ENCODE data around the gene KIAA1191.
A peak's percentile ranks its signal among the peaks of the same experiment; 100 is the strongest.
"Not testable (repeated sequence)": the region's sequence is repeated elsewhere in the genome, so short reads cannot be mapped to it uniquely, and the experiment has no call there.

The KIAA1191 gene, protein sequence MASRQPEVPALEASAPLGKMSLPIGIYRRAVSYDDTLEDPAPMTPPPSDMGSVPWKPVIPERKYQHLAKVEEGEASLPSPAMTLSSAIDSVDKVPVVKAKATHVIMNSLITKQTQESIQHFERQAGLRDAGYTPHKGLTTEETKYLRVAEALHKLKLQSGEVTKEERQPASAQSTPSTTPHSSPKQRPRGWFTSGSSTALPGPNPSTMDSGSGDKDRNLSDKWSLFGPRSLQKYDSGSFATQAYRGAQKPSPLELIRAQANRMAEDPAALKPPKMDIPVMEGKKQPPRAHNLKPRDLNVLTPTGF

DNA sequence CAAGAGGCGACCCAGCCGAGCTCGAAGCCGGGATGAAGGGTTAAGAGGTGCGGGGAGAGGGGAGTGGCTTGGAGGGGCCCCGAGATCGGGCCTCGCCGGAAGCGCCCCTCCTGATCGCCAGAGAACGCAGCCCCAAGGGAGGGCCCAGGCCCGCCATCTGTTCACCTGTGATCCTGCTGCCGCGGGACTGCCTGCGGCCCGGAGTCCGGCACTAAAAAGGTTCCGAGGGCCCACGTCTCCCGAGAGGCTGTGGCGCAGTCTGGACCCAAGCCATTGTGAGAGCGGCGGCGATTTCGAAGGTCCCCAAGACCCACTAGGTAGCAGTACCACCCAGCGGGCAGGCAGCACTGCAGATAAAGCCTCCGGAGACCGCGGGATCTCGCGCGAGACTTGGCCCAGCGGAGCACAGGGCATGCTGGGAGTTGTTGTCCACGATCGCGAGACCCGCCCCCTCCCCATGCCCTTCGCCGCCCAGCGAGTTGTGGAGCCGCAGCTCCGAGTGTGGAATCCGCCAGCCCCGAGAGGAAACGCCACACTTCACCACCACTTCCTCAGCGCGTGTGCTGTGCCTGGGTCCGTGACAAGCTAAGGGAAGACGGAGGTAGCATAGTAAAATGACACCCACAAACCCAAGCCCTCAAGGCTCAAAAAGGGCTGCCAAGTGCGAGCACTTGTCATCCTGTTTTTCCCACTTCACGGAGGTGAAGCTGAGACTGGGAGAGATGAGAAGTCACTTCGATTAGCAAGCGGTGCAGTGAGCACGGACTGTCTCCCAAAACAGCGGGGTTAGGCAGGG, at the start of gene KIAA1191:
KIAA1191 (minus strand) TSS at position 328 of the 796 bp plus-strand sequence. CDS start 2,256 bp downstream, outside the sequence.
- peak; percentile 94 for DNase-seq (ENCODE audit: low spot score)

DNA sequence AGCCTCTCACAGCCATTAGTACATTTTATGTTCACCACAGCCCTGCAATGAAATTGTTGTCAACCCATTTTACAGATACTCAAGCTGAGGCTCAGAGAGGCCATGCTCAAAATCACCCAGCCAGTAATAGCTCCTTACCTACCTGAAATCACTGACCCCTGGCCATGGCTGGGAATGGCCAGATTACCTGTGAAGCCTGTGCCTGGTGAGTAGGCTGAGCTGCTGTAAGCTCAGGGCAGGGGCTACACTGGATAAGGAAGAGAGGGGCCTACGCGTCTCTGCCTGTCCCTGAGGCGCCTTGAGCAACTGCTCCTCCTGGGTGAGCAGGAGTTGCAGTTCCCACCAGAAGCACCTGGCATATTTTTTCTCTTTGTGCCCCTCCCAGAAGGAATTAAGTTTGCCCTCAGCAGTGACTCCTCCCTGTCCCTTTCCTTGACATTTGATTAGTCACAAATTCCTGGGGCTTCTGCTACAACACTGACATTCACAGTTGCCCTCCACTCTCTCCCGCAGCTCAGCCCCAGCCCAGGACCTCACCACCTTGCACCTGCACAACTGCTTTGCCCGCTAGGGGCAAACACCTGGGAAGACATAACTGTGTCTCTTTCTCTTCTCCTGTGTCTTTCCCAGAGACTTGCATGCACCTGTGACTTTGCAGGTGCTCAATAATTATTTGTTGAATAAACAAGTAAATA, 49.1 kb upstream of the KIAA1191 start:
- no peak for DNase-seq (ENCODE audit: low spot score)

DNA sequence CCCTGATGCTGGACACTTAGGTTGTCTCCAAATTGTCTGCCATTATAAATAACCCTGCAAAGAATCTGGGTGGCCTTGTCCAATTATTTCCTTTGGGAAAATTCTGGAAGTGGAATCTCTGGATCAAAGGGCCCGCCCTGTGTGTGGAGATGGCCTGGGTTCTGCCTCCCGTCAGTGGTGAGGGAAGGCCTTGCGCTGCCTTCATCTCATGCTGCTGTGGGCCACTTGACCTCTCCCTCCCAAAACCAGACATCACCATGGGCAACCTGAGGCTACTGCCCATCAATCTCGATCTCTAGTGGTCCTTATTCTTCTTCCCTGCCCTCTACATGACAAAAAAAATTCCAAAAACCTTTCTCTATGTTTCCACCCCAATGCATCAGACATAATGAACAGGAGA, 48.2 kb upstream of the KIAA1191 start:
- no peak for DNase-seq (ENCODE audit: low spot score)

DNA sequence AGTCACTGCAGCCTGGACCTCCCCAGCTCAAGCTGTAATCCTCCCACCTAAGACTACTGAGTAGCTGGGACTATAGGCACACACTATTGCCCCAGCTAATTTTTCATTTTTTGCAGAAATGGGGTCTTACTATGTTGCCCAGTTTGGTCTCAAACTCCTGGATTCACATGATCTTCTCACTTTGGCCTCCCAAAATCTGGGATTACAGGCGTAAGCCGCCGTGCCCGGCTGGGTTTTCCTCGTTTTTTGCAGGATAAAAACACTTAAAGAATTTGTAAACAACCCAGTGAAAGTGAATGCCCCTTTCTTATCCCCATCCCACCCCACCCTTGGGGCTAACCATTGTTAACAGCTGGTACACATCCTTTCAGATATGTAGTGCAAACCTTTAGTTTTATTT, 47.0 kb upstream of the KIAA1191 start:
- no peak for DNase-seq (ENCODE audit: low spot score)

DNA sequence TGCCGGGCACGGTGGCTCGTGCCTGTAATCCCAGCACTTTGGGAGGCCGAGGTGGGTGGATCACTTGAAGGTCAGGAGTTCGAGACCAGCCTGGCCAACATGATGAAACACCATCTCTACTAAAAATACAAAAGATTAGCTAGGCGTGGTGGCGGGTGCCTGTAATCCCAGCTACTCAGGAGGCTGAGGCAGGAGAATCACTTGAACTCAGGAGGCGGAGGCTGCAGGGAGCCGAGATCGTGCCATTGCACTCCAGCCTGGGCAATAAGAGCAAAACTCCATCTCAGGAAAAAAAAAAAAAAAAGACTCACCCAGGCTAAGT, 46.6 kb upstream of the KIAA1191 start:
- DNase-seq (ENCODE audit: low spot score), result not testable (repeated sequence)

DNA sequence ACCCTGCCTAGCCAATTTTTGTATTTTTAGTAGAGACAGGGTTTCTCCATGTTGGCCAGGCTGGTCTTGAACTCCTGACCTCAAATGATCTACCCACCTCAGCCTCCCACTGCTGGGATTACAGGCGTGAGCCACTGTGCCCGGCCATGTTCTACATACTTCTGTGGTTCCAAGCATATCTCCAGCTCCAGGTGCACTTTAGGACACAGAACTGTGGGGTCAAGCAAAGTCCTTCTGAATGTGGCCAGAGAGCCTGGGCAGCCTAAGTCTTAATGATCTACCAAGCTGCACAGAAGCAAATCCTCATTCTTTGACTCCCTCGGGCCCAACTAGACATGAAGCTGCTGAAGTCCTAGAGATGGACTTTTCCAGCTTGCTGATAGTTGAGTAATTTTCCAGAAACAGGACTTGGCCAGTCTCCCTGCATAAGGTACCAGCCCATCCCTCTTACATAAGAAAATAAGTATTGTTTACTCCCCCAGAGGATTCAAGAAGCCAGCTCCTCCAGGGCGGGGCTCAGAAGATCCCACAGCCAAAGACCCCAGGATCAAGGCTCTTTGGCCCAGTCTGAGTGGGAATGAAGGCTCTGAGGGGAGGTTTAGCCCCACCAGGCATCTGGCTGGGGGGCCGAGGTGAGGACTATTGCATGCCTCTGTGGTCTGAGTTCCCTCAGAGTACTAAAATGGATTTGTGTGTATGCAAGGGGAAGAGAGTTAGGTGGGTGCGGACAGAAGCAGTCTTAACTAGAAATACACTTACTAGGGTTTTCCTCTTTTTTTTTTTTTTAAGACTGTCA, 46.1 kb upstream of the KIAA1191 start:
- DNase-seq (ENCODE audit: low spot score), result no peak

DNA sequence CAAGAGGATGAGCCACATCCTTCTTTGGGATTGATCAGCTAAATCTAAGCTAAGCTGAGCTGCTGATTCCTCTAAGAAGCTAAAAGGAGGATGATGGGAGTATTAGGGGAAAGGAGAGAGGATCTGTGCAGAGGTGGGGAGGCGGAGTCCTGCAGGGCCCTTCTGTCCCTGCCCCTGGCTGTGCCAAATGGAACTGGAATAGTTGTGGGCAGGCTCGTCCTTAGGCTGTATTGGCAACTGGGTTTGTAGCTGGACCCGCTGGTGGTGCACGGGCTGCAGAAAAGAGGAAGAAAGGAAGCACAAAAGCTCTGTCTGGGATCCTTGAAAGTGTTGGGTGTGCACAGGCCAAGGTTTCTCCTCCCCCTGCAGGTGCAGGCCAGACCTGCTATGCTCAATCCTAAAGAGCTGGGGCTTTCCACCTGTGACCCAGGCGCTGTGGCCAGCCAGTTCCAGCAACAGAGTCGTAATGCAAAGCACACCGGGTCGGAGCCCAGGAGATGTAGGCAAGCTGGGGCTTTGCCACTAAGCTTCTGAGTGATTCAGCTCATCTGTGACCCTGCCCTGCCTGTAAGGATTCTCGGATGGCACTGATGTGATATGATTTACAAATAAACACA, 45.0 kb upstream of the KIAA1191 start:
- DNase-seq (ENCODE audit: low spot score), result no peak

DNA sequence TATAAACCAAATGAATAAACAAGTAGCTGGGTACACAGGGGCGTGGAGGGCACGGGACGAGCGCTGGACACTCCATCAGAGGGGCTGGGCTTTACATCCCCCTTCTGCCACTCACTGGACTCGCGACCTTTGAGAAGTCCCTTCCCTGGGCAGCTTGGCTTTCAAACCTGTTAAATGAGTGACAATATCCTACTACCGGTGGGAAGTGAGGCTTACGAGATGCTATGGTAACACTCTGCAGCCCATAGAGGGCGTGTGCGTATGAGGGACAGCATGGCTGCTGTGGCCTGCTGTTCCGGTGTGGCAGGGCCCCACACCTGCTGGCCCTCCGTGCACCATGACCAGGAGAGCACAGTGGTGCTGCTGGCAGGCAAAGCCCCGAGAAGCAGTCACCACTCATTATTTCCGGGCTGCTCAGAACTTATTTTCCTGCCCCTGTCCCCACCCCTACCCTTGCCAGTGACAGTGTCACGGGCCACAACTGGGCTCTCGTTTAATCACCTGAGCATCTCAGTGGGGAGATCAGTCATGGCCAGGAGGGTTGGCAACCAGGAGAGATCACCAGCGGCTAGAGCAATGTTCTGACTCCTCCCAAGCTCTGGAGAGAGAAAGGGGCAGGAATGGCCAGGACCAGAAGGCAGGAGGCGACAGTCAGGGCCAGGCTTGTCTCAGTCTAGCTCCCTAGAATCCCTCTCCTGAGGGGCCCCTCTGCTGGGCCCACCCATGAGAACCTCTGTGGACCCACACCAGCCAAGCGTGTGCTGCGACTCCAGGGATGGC, 44.3 kb upstream of the KIAA1191 start:
- DNase-seq (ENCODE audit: low spot score), result no peak

DNA sequence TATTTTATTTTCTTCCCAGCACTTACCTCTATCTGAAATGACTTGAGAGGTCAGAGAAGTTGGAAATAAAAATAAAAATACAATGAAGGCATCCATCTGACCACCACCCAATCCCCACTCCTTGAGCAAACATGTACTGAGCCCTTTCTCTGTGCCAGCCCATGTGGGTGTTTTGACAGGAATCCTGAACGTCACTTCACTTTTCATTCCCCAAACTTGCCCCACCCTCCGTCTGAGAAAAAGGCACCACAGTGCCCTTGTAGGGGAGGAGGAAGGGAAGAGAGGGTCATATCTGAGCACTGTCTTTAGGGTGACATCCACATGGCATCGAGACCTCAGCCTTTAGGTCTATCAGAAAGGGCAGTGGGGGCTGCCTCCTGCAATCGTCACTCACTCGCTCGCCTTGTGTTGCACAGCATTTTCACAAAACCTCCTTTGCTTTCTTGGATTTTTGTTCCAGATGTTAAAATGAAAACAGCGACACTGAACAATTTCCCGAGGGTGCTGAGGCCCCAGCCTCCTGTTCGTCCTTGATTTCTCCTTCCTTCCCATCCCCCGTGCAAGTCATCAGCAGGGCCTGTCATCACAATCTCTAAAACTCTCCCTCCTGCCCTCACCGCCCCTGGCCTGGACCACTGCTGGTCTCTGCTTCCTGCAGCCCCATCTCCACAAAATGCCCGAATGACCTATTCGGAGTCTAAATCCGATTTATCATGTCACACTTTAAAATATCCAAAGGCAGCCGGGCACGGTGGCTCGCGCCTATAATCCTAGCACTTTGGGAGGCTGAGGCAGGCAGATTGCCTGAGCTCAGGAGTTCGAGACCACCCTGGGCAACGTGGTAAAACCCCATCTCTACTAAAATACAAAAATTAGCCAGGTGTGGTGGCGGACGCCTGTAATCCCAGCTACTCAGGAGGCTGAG, 40.0 kb upstream of the KIAA1191 start:
- no peak for DNase-seq (ENCODE audit: low spot score)

DNA sequence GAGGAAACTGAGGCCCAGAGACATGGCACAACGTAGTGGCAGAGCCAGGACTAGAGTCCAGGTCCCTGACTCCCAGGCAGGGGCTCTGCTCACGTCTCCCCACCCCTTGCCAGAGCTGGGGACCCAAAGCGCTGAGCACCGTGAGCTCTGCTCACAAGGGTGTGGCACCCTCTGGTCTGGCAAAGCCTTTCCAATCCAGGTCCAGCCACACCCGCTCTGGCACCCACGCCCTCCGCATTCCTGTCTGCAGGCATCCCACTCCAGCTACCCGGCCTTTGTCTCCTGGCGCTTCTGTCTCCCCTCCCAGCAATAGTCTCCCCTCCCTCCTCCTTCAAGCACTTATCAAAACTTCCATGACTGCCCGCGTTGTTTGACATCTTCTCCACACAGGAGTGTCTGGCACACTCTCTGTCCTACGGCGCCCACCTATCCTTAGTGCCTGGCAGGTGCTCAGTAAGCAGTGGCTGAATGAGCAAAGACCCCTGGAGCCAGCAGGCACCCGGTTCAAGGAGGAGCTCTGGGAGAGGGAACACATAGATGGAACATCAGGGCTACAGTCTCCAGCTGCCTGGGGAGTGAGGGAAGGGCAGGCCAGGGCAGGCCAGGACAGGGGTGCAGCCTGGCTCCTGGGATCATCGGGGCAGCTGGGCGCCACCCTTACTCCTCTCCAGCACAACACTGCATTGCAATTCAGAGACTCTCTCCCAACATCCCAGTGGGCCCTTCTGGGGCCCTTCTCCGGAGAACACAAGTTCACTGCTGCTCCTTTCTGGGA, 39.0 kb upstream of the KIAA1191 start:
- no peak for DNase-seq (ENCODE audit: low spot score)

DNA sequence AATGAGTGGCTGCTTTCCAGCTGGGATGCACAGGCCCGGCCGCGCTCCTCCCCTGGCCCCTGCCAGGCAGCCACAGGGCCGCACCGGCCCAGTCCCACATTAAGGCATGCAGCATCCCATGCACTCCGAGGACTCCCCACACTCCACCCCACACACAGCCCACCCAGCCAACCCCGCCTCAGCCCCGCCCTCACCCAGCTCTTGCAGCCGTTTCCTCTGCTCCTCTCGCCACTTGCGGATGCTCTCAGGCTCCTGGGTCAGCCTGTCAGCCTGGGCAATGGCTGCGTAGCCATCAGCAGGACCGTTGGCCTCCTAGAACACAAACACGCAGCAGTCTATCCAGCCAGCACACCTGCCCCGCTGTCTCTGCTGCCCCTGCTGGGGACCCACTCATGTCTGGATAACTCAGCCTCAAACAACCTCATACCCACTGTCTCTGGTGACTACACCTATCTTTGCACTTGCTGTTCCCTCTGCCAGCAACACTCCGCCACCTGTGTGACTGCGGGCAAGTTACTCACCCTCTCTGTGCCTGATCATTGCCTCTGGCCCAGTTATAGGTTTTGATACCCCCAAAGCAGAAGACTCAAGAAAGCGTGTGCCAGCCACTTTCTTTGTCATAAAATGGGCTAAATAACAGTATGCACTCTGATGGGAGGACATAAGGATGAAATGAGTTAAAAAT, 36.3 kb upstream of the KIAA1191 start:
- no peak for DNase-seq (ENCODE audit: low spot score)

DNA sequence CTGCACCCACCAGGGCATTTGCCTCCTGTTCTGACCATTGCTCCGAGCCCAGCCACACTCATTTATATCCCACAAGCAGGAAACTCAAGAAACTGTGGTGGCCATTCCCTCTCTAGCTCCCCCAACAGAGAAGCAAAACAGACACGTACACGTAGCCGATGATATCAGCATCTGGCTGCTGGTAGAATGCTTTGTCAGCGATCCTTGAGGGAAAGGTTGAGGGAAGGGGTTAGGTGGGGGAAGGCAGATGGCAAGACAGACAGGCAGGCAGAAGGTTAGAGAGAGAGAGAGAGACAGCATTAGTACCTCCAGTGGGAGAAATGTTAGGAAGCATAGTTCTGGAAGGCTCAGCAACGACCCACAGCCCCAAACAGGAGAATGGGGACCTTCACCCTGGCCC, 34.8 kb upstream of the KIAA1191 start:
- DNase-seq (ENCODE audit: low spot score), result no peak

DNA sequence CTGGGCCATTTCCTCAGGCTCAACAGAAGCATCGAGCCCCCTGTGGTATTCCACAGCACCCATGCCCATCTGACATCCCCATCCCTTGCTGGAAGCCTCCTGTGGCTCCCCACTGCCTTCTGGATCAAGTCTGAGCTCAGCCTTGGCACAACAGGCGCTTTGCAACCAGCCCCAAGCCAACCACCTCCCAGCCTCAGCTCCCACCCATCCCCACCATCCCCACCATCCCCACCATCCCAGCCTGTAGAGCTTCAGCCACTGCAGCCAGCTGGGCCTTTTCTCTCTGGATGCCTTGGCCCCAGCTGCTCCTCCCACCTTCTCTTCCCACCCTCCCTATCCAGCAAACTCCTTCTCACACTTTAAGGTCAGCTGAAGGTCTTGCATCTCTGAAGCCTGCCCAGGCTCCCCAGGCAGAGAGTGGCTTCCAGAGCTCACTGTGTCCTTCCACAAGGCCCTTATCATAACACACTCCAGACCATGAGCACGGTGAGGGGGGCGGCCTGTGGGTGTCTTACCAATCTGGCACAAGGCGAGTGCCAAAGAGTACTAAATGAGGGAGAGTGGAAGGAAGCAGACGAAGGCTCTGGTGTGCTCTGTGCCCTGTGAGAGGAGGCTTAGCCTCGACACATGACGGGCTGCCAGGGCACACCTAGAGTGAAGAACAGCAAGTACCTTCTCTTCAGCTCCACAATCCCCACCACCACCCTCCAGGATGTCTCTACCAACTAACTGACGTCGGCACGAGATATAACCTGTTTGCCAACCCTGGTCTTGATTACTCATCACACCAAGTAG, 33.5 kb upstream of the KIAA1191 start:
- no peak for DNase-seq (ENCODE audit: low spot score)

DNA sequence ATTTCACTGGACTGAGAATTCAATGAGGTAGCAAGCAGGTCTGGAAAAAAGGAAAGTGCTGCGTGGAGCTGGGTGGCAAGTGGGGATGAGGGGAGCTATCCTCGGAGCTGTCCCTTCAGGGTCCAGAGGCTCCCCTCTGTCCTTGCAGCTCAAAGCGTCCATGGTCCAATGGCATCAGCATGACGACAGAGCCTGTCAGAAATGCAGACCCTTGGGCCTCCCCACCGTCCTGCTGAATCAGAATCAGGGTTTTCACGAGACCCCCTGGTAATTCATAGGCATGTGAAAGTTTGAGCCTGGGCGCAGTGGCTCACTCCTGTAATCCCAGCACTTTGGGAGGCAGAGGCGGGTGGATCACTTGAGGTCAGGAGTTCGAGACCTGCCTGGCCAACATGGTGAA, 32.5 kb upstream of the KIAA1191 start:
- DNase-seq (ENCODE audit: low spot score), result no peak

DNA sequence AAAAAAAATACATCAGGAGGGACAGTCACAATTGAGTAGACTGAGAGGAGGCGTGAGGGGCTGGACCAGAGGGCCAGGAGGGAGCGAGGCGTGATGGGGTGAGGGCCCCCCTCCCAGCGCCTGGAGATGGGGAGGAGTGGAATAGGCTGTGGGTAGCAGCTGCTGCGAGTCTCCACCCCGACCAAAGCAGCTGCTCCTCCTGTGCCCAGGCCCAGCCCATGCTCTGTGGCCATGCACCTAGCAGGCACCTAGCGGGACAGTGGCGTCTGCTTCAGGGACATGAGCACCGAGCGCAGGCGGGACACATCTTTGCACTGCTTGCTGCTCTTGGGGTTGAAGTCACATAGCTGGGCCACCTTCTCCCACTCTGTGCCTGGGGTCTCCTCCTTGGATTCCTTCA, 31.0 kb upstream of the KIAA1191 start:
- no peak for DNase-seq (ENCODE audit: low spot score)

DNA sequence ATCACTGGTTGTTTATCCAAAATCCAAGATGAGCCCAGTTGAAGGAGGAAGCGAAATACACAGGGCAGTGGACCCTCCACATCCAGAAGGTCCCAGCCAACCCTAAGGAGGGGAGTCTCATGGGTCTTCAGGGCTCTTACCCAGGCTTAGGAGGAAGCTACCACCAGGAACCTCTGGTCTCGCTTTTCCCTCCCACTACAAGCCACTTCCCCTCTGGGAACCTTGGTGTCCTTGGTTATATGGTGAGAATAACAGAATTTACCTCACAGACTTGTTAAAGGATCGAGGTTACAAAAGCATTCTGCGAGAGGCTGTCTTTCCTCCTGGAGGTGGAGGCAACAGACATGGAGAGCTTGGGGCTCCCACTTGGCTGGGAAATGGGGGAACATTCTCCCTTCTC, 30.4 kb upstream of the KIAA1191 start:
- DNase-seq (ENCODE audit: low spot score), result no peak

DNA sequence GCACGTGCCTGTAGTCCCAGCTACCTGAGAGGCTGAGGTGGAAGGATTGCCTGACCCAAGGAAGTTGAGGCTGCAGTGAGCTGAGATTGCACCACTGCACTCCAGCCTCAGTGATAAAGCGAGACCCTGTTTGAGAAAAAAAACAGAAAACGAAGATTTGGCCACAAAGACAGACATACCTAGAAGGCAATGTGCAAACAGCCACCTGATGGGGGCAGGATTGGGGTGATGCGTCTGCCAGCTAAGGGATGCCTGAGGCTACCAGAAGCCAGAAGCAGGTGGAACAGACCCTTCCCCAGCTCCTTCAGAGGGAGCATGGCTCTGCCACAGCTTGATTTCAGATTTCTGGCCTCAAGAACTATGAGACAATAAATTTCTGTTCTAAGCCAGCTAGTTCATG, 29.9 kb upstream of the KIAA1191 start:
- no peak for DNase-seq (ENCODE audit: low spot score)

Data from ecto neural progenitor cell (in vitro differentiated cells).